Trophoblast cell (in vitro differentiated cells and primary cell): ENCODE measurements around the gene LRRIQ1.
"Not testable (repeated sequence)": the region's sequence is repeated elsewhere in the genome, so short reads cannot be mapped to it uniquely, and the experiment has no call there.

Source experiments
- DNase-seq, 2 donors: peaks; one replicate each; pipeline ENCODE4 v3.0.0-alpha.2; 2016
- H2AFZ ChIP-seq: 2 replicates; pipeline ENCODE4 v1.6.1; 2013; ENCODE audit warnings: low read length, moderate library complexity, mild to moderate bottlenecking; ENCODE audit not compliant: insufficient read depth, poor library complexity
- H2AK5ac ChIP-seq: 2 replicates; pipeline ENCODE4 v1.6.1; 2013; ENCODE audit warnings: mild to moderate bottlenecking, low read length
- H2BK120ac ChIP-seq: 2 replicates; pipeline ENCODE4 v1.6.1; 2013; ENCODE audit warnings: low read length, mild to moderate bottlenecking, moderate library complexity; ENCODE audit not compliant: insufficient read depth, poor library complexity
- H2BK12ac ChIP-seq: 2 replicates; pipeline ENCODE4 v1.6.1; 2013; ENCODE audit warnings: mild to moderate bottlenecking, low read length, moderate library complexity
- H2BK5ac ChIP-seq: 2 replicates; pipeline ENCODE4 v1.6.1; 2013; ENCODE audit warnings: low read length, low read depth, moderate library complexity, mild to moderate bottlenecking; ENCODE audit not compliant: poor library complexity
- H3K14ac ChIP-seq: 2 replicates; pipeline ENCODE4 v1.6.1; 2013; ENCODE audit warnings: mild to moderate bottlenecking, low read length
- H3K18ac ChIP-seq: 2 replicates; pipeline ENCODE4 v1.6.1; 2013; ENCODE audit warnings: mild to moderate bottlenecking, low read length
- H3K23ac ChIP-seq: 2 replicates; pipeline ENCODE4 v1.6.1; 2013; ENCODE audit warnings: low read length
- H3K27ac ChIP-seq: 2 replicates; pipeline ENCODE4 v1.5.1; 2013; ENCODE audit warnings: low read depth, mild to moderate bottlenecking, inconsistent platforms, low read length, moderate library complexity
- H3K27me3 ChIP-seq: 2 replicates; pipeline ENCODE4 v1.6.1; 2013; ENCODE audit warnings: inconsistent platforms, mild to moderate bottlenecking, low read length, moderate library complexity; ENCODE audit not compliant: insufficient read depth
- H3K36me3 ChIP-seq, 2 experiments: 1 replicate in 1 of 2; 2 replicates in 1 of 2; pipeline ENCODE4 v1.6.1; 2013; ENCODE audit warnings: low read length in 2 of 2, mild to moderate bottlenecking in 2 of 2, moderate library complexity in 1 of 2; ENCODE audit not compliant: insufficient read depth in 2 of 2, control insufficient read depth in 1 of 2
- H3K4ac ChIP-seq: 2 replicates; pipeline ENCODE4 v1.6.1; 2013; ENCODE audit warnings: low read depth, mild to moderate bottlenecking, low read length, moderate library complexity
- H3K4me1 ChIP-seq, 2 experiments: 1 replicate in 1 of 2; 2 replicates in 1 of 2; pipeline ENCODE4 v1.6.1; 2013; ENCODE audit warnings: low read length in 2 of 2, mild to moderate bottlenecking in 2 of 2, moderate library complexity in 1 of 2; ENCODE audit not compliant: insufficient read depth in 2 of 2, control insufficient read depth in 1 of 2
- H3K4me2 ChIP-seq: 2 replicates; pipeline ENCODE4 v1.6.1; 2013; ENCODE audit warnings: inconsistent platforms, mild to moderate bottlenecking, low read length, moderate library complexity
- H3K4me3 ChIP-seq: 2 replicates; pipeline ENCODE4 v1.5.1; 2013; ENCODE audit warnings: mild to moderate bottlenecking, low read depth, low read length, inconsistent platforms
- H3K79me1 ChIP-seq: one replicate; pipeline ENCODE4 v1.6.1; 2013; ENCODE audit warnings: low read length
- H3K79me2 ChIP-seq: 2 replicates; pipeline ENCODE4 v1.6.1; 2013; ENCODE audit warnings: low read length, mild to moderate bottlenecking; ENCODE audit not compliant: control insufficient read depth, insufficient read depth, poor library complexity
- H3K9ac ChIP-seq: 2 replicates; pipeline ENCODE4 v1.6.1; 2013; ENCODE audit warnings: mild to moderate bottlenecking, low read length
- H3K9me3 ChIP-seq: 2 replicates; pipeline ENCODE4 v1.6.1; 2013; ENCODE audit warnings: low read depth, mild to moderate bottlenecking, control low read depth, inconsistent platforms, low read length; ENCODE audit not compliant: insufficient read depth
- H4K12ac ChIP-seq: 2 replicates; pipeline ENCODE4 v1.6.1; 2013; ENCODE audit warnings: low read depth, mild to moderate bottlenecking, low read length, moderate library complexity
- H4K8ac ChIP-seq: 2 replicates; pipeline ENCODE4 v1.6.1; 2013; ENCODE audit warnings: low read depth, mild to moderate bottlenecking, low read length, moderate library complexity
- H4K91ac ChIP-seq: one replicate; pipeline ENCODE4 v1.6.1; 2013; ENCODE audit warnings: low read depth, mild to moderate bottlenecking, low read length, moderate library complexity
- WGBS: extraction: QIAGEN DNeasy Blood & Tissue Kit; methylation state at CpG from one replicate; pipeline ENCODE4 v1.1.7; 2013; ENCODE audit warnings: missing lambda C conversion rate; ENCODE audit not compliant: insufficient read length, insufficient coverage; ENCODE audit errors: extremely low coverage; 5-methylcytosine and 5-hydroxymethylcytosine counted together

LRRIQ1 gene

DNA sequence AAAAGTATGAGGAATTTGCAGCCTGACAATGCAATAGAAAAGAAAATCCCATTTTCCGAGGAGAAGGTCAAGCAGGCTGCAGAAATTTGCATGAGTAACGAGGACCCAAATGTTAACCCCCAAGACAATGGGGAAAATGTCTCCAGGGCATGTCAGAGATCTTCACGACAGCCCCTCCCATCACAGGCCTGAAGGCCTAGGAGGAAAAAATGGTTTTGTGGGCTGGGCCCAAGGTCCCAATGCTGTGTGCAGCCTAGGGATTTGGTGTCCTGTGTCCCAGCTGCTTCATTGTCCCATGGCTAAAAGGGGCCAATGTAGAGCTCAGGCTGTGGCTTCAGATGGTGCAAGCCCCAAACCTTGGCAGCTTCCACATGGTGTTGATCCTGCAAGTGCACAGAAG, 167.7 kb downstream of the LRRIQ1 start:
- H2BK5ac ChIP-seq, H2BK120ac ChIP-seq, H2BK12ac ChIP-seq, DNase-seq, H3K9me3 ChIP-seq, H3K27ac ChIP-seq, H3K4me3 ChIP-seq, H4K8ac ChIP-seq, H3K23ac ChIP-seq, H3K4me1 ChIP-seq, H3K4ac ChIP-seq, H4K91ac ChIP-seq, H3K27me3 ChIP-seq, H3K9ac ChIP-seq, H4K12ac ChIP-seq, H3K18ac ChIP-seq, H2AK5ac ChIP-seq, H3K36me3 ChIP-seq, H2AFZ ChIP-seq, H3K79me1 ChIP-seq, H3K4me2 ChIP-seq, H3K14ac ChIP-seq, H3K79me2 ChIP-seq: not testable (repeated sequence)
- WGBS, result no CpG with 5 or more reads among the region's 3 CpGs

DNA sequence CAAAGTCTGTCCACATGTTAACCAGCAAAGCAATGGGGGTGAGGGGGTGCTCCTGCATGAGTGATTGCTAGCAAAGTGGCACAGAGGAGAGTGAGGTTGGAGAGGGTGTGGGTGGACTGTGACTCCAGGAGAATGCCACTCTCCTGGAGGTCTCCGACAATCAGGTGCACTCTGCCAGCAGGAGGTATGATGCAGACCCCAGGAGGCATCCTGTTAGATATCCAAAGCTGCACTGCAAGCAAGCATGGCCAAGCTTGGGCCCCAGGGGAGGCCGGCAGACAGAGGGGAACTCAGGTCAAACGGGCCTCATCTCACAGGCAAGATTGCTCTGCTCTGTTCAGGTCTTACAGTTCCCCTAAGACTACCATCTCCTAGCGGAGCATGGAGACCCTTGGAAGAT, 170.4 kb downstream of the LRRIQ1 start:
- Histone ChIP-seq H4K12ac (no peak overlapping the region), H3K9ac (no peak overlapping the region), H4K8ac (no peak overlapping the region), H3K27me3 (no peaks in the 10 kb centered on the region), H3K23ac (no peak overlapping the region), H3K4ac (no peak overlapping the region), H2BK5ac (no peak overlapping the region), H3K36me3 (no peaks in the 10 kb centered on the region), H3K18ac (no peak overlapping the region), H3K4me3 (no peak overlapping the region), H2AFZ (no peak overlapping the region), H3K79me1 (no peaks in the 10 kb centered on the region), H2AK5ac (no peak overlapping the region), H3K79me2 (no peaks in the 10 kb centered on the region), H4K91ac (no peak overlapping the region), H3K9me3 (peaks cover 9% of the 10 kb centered on the region), H3K27ac (no peak overlapping the region), H3K14ac (no peak overlapping the region), H2BK120ac (no peak overlapping the region), H2BK12ac (no peak overlapping the region), H3K4me2 (no peak overlapping the region), H3K4me1 (no peaks in the 10 kb centered on the region)
- DNase-seq, result no peak
- WGBS, result no CpG with 5 or more reads among the region's 4 CpGs

DNA sequence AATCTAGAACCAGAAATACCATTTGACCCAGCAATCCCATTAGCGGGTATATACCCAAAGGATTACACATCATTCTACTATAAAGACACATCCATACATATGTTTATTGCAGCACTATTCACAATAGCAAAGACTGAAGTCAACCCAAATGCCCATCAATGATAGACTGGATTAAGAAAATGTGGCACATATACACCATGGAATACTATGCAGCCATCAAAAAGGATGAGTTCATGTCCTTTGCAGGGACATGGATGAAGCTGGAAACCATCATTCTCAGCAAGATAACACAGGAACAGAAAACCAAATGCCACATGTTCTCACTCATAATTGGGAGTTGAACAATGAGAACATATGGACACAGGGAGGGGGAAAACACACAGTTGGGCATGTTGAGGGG, 188.2 kb downstream of the LRRIQ1 start:
- not testable (repeated sequence) for H2AK5ac ChIP-seq, H2BK5ac ChIP-seq, H4K8ac ChIP-seq, H2AFZ ChIP-seq, H3K36me3 ChIP-seq, H3K79me2 ChIP-seq, H3K9ac ChIP-seq, H3K4me3 ChIP-seq, H3K23ac ChIP-seq, H2BK12ac ChIP-seq, H3K27ac ChIP-seq, H3K18ac ChIP-seq, H4K12ac ChIP-seq, H3K27me3 ChIP-seq, H3K4me2 ChIP-seq, H3K79me1 ChIP-seq, H3K4ac ChIP-seq, H2BK120ac ChIP-seq, DNase-seq, H3K14ac ChIP-seq, H3K9me3 ChIP-seq, H4K91ac ChIP-seq, H3K4me1 ChIP-seq
- no CpG with 5 or more reads among the region's 1 CpG for WGBS

DNA sequence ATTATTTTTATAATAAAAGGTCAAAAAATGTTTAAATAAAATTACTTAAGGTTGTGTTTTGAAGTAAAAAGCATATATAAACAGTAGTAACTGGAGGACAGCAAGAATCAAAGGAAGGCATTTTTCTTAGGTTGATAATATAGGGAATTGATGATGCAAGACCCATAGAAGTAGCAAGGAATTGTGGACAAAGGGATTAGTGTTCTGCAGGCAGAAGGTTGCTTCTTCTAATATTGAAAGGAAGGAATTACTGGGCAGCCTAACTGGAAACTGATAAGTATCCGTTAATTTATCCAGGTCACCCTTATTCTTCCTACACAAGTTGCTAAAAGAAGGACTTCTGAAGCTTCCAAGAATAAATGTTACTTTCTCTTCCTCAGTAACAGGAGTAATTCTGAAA, 189.3 kb downstream of the LRRIQ1 start:
- Histone ChIP-seq H4K12ac (no peak overlapping the region), H3K79me2 (no peaks in the 10 kb centered on the region), H2AK5ac (no peak overlapping the region), H3K4me1 (no peaks in the 10 kb centered on the region), H3K18ac (no peak overlapping the region), H3K4me2 (no peak overlapping the region), H3K4ac (no peak overlapping the region), H2AFZ (no peak overlapping the region), H2BK120ac (no peak overlapping the region), H3K79me1 (no peaks in the 10 kb centered on the region), H3K36me3 (no peaks in the 10 kb centered on the region), H4K8ac (no peak overlapping the region), H2BK12ac (no peak overlapping the region), H3K27me3 (no peaks in the 10 kb centered on the region), H3K14ac (no peak overlapping the region), H4K91ac (no peak overlapping the region), H2BK5ac (no peak overlapping the region), H3K27ac (no peak overlapping the region), H3K9ac (no peak overlapping the region), H3K23ac (no peak overlapping the region), H3K9me3 (no peaks in the 10 kb centered on the region), H3K4me3 (no peak overlapping the region)
- DNase-seq, result no peak
- WGBS, result no CpG with 5 or more reads among the region's 1 CpG
